Measurements from ENCODE around the gene SLC4A9. TPM values are rescaled to one million over a fixed set of nuclear protein-coding genes. Genes with fewer than 3 reads are reported as not detected.

SLC4A9 gene
- total and polyA plus RNA-seq, 8 donors, result 0.12 to 1.0 (median 0.32) TPM; not detected in 2

DNA sequence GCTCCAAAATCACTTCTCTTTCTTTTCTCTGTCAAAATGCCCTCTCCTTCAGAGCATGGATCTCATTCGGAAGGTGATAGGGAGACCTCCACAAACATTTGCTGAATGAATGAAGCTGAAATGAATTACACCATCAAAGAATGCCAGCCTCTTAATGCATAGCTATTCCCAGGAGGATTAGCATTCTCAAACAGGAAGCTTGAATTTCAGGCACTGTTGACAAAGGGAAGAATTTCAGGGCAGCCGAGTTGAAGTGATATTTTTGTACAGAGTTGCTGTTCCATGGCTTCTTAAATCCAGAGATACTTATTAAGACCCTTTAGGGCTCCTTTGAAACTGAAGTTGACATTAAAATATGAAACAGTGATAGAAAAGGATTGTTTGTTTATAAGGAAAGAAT lies 32.4 kb upstream of the SLC4A9 start:
- Histone ChIP-seq H3K36me3 (no peaks in the 10 kb centered on the region), H3K27ac (no peak overlapping the region), H3K4me1 (peaks cover 24 to 25% (median 25%) of the 10 kb centered on the region in 3 donors), H3K9me3 (no peaks in the 10 kb centered on the region), H3K4me3 (no peak overlapping the region), H3K27me3 (no peaks in the 10 kb centered on the region)
- TF ChIP-seq CTCF (IDR thresholded peaks at IDR 0.05), result no peak
- ATAC-seq (no peak), DNase-seq (no peak), FAIRE-seq (no peak)
- 62 to 71% methylated on average over 2 of the region's 2 CpGs for WGBS, 2 donors
- intact Hi-C loops (cut with DNase I), result no loop called here

DNA sequence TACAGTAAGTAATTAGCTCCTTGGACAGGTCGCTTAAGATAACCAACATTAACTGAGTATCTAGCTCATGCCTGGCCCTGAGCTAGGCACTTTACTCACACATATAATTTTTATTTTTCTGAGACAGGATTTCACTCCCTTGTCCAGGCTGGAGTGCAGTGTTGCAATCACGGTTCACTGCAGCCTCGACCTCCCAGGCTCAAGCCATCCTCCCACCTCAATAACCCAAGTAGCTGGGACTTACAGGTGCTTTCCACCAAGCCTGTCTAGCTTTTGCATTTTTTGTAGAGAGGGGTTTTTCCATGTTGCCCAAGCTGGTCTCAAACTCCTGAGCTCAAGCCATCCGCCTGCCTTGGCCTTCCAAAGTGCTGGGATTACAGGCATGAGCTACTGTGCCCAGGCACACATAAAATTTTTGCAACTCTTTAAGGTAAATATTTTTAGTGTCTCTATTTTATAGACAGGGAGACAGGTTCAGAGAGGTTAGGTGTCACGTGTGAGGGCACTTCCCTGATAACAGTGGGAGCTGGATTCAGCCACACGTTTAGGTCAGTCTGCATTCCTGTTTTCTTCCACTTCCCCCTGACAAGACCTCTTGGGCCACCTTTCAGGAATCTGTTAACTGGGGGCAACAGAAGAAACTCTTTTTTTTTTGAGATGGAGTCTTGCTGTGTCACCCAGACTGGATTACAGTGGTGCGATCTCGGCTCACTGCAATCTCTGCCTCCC lies 31.8 kb upstream of the SLC4A9 start:
- intact Hi-C loops (cut with DNase I), result no loop called here
- no peaks in the 10 kb centered on the region for H3K9me3 ChIP-seq
- no peak for FAIRE-seq
- ATAC-seq, result no peak
- no peak overlapping the region for H3K27ac ChIP-seq
- DNase-seq, result no peak
- no peak overlapping the region for H3K4me3 ChIP-seq
- no peaks in the 10 kb centered on the region for H3K27me3 ChIP-seq
- no peaks in the 10 kb centered on the region for H3K36me3 ChIP-seq
- H3K4me1 ChIP-seq, result peaks cover 18 to 27% (median 19%) of the 10 kb centered on the region in 3 donors
- TF ChIP-seq CTCF (IDR thresholded peaks at IDR 0.05), result no peak
- 87 to 88% methylated on average over 8 of the region's 8 CpGs for WGBS, 2 donors

- no peaks in the 10 kb centered on the region for H3K27me3 ChIP-seq
- no peak for ATAC-seq
- peaks cover under 1 to 10% (median 2%) of the 10 kb centered on the region in 3 donors for H3K4me1 ChIP-seq
- H3K27ac ChIP-seq, result no peak overlapping the region
- intact Hi-C loops (cut with DNase I), result no loop called here
- H3K9me3 ChIP-seq, result no peaks in the 10 kb centered on the region
- no peak overlapping the region for H3K4me3 ChIP-seq
- FAIRE-seq, result no peak
- no peak for TF ChIP-seq CTCF (IDR thresholded peaks at IDR 0.05)
- no peak for DNase-seq
- no peaks in the 10 kb centered on the region for H3K36me3 ChIP-seq
- 81 to 82% methylated on average over 5 of the region's 5 CpGs for whole genome bisulfite sequencing, 2 donors
These were observed 30.1 kb upstream of the SLC4A9 start for GRCh38 chr5:140329739-140330481.

- no peak for DNase-seq
- no peak for FAIRE-seq
- Histone ChIP-seq H3K9me3 (no peaks in the 10 kb centered on the region), H3K4me1 (peaks cover 0 to 10% (median 0%) of the 10 kb centered on the region in 3 donors), H3K27me3 (no peaks in the 10 kb centered on the region), H3K36me3 (no peaks in the 10 kb centered on the region), H3K27ac (no peak overlapping the region), H3K4me3 (no peak overlapping the region)
- intact Hi-C loops (cut with DNase I), result no loop called here
- TF ChIP-seq CTCF (IDR thresholded peaks at IDR 0.05), result no peak
- ATAC-seq, result no peak
- 86 to 93% methylated on average over 1 of the region's 1 CpG for WGBS, 2 donors
These were observed 28.4 kb upstream of the SLC4A9 start for GRCh38 chr5:140331638-140332037.

GRCh38 chr5:140336388-140336787 lies 23.6 kb upstream of the SLC4A9 start:
- 64 to 68% methylated on average over 5 of the region's 5 CpGs for WGBS, 2 donors
- intact Hi-C loops (cut with DNase I), result no loop called here
- no peak overlapping the region for H3K4me3 ChIP-seq
- H3K4me1 ChIP-seq, result peaks cover 0 to 10% (median 0%) of the 10 kb centered on the region in 3 donors
- no peak for ATAC-seq
- FAIRE-seq, result no peak
- no peak for TF ChIP-seq CTCF (IDR thresholded peaks at IDR 0.05)
- no peaks in the 10 kb centered on the region for H3K36me3 ChIP-seq
- no peak overlapping the region for H3K27ac ChIP-seq
- DNase-seq, result no peak
- no peaks in the 10 kb centered on the region for H3K27me3 ChIP-seq
- no peaks in the 10 kb centered on the region for H3K9me3 ChIP-seq
